Measurements from ENCODE around the gene THSD4. TPM values are rescaled to one million over a fixed set of nuclear protein-coding genes. Genes with fewer than 3 reads are reported as not detected.

The THSD4 gene
- total RNA-seq, 1 experiment from 2014 or later, result 29.3 TPM

- DNase-seq, result no peak
- no peak for TF ChIP-seq EZH2 (IDR thresholded peaks at IDR 0.05; ENCODE audit: low read depth)
- TF ChIP-seq CTCF (conservative IDR thresholded peaks at IDR 0.05), result no peak
- H3K27me3 ChIP-seq (ENCODE audit: insufficient read depth, low read depth), result no peaks in the 10 kb centered on the region
- H3K27ac ChIP-seq, result no peak overlapping the region
- intact Hi-C loops (cut with micrococcal nuclease; ENCODE audit: unreplicated experiment), result no loop called here
- H3K4me3 ChIP-seq, result no peak overlapping the region
- H3K9me2 ChIP-seq (ENCODE audit: insufficient read depth), result no peaks in the 10 kb centered on the region
- H3F3A ChIP-seq (ENCODE audit: insufficient read depth, low read depth), result no peaks in the 10 kb centered on the region
- no peak overlapping the region for H3K4me2 ChIP-seq
- H2AFZ ChIP-seq, result no peak overlapping the region
- no peaks in the 10 kb centered on the region for H3K79me2 ChIP-seq (ENCODE audit: low read depth)
- H3K4me1 ChIP-seq (replicated peaks; ENCODE audit: insufficient read depth), result no peaks in the 10 kb centered on the region
- no peaks in the 10 kb centered on the region for H3K36me3 ChIP-seq (ENCODE audit: low read depth)
- no peaks in the 10 kb centered on the region for H3K9me3 ChIP-seq (ENCODE audit: insufficient read depth, low read depth)
- BruUV-seq (replicated peaks), result no TSS peak
- ChIA-PET POLR2A (ENCODE audit: unreplicated experiment) (interaction anchor here (0.7 kb wide), 1 partner anchor 602 kb away, joined by 3 read pairs; no protein-coding TSS in a partner anchor), CTCF (no interaction called here)
- H4K20me1 ChIP-seq (ENCODE audit: insufficient read depth), result no peaks in the 10 kb centered on the region
These were observed 309.5 kb downstream of the THSD4 start for GRCh38 chr15:71424765-71425164.

GRCh38 chr15:71425388-71425787 lies 310.1 kb downstream of the THSD4 start:
- intact Hi-C loops (cut with micrococcal nuclease; ENCODE audit: unreplicated experiment), result no loop called here
- Histone ChIP-seq H3K4me1 (replicated peaks; ENCODE audit: insufficient read depth) (no peaks in the 10 kb centered on the region), H3K27ac (no peak overlapping the region), H2AFZ (no peak overlapping the region), H3K79me2 (ENCODE audit: low read depth) (no peaks in the 10 kb centered on the region), H4K20me1 (ENCODE audit: insufficient read depth) (no peaks in the 10 kb centered on the region), H3K9me3 (ENCODE audit: insufficient read depth, low read depth) (no peaks in the 10 kb centered on the region), H3K4me3 (no peak overlapping the region), H3K36me3 (ENCODE audit: low read depth) (no peaks in the 10 kb centered on the region), H3K4me2 (no peak overlapping the region), H3F3A (ENCODE audit: insufficient read depth, low read depth) (no peaks in the 10 kb centered on the region), H3K27me3 (ENCODE audit: insufficient read depth, low read depth) (no peaks in the 10 kb centered on the region), H3K9me2 (ENCODE audit: insufficient read depth) (no peaks in the 10 kb centered on the region)
- ChIA-PET CTCF (no interaction called here), POLR2A (ENCODE audit: unreplicated experiment) (no interaction called here)
- BruUV-seq (replicated peaks), result no TSS peak
- TF ChIP-seq CTCF (conservative IDR thresholded peaks at IDR 0.05) (no peak), EZH2 (IDR thresholded peaks at IDR 0.05; ENCODE audit: low read depth) (no peak)
- DNase-seq, result no peak

DNA sequence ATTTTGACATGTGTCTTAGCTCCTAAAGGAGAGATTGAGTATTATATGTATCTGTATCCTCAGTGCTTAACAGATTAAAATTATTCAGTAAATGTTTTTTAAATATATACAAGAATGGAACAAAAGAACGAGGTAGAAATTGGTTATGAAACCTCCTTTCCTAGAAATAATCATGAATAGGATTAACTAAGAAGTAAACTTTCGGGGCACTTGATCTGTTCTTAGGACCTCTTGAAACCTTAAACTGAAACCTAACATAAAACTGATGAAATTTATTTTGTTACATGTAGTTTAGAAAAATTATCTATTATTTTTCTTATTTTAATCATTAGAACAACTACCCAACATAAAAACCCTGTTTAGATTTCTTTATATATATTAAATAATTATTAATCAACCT lies 311.5 kb downstream of the THSD4 start:
- H3K4me2 ChIP-seq, result no peak overlapping the region
- no TSS peak for BruUV-seq (replicated peaks)
- no peak overlapping the region for H2AFZ ChIP-seq
- H3K4me1 ChIP-seq (replicated peaks; ENCODE audit: insufficient read depth), result no peaks in the 10 kb centered on the region
- no peak for DNase-seq
- no peaks in the 10 kb centered on the region for H3K79me2 ChIP-seq (ENCODE audit: low read depth)
- no peaks in the 10 kb centered on the region for H3K9me3 ChIP-seq (ENCODE audit: insufficient read depth, low read depth)
- intact Hi-C loops (cut with micrococcal nuclease; ENCODE audit: unreplicated experiment), result no loop called here
- H3K36me3 ChIP-seq (ENCODE audit: low read depth), result no peaks in the 10 kb centered on the region
- no peak for TF ChIP-seq CTCF (conservative IDR thresholded peaks at IDR 0.05)
- TF ChIP-seq EZH2 (IDR thresholded peaks at IDR 0.05; ENCODE audit: low read depth), result no peak
- ChIA-PET POLR2A (ENCODE audit: unreplicated experiment) (no interaction called here), CTCF (no interaction called here)
- H4K20me1 ChIP-seq (ENCODE audit: insufficient read depth), result no peaks in the 10 kb centered on the region
- H3K4me3 ChIP-seq, result no peak overlapping the region
- H3K27me3 ChIP-seq (ENCODE audit: insufficient read depth, low read depth), result no peaks in the 10 kb centered on the region
- H3K9me2 ChIP-seq (ENCODE audit: insufficient read depth), result no peaks in the 10 kb centered on the region
- H3K27ac ChIP-seq, result no peak overlapping the region
- no peaks in the 10 kb centered on the region for H3F3A ChIP-seq (ENCODE audit: insufficient read depth, low read depth)
